Neural cell (in vitro differentiated cells): ENCODE results near the gene TMEM54. TPM values are rescaled to one million over a fixed set of nuclear protein-coding genes. Genes with fewer than 3 reads are reported as not detected.

Source experiments
- H2AFZ ChIP-seq: fragments of 200-600, 300-800 bp; sonication (generic), shearing (Covaris generic); 2 replicates; pipeline ENCODE4 v1.6.0; 2014; ENCODE audit warnings: low read depth, mild to moderate bottlenecking, antibody characterized with exemption, low read length, moderate library complexity
- H3F3A ChIP-seq: fragments of 200-600 bp; shearing (Covaris generic); 2 replicates; pipeline ENCODE4 v1.6.1; 2016; ENCODE audit warnings: mild to moderate bottlenecking, moderate library complexity, mixed read lengths, antibody characterized with exemption, low read length; ENCODE audit not compliant: insufficient read depth, poor library complexity, severe bottlenecking
- H3K27ac ChIP-seq: fragments of 200-600, 300-800 bp; sonication (generic), shearing (Covaris generic); 2 replicates; pipeline ENCODE4 v1.5.1; 2014; ENCODE audit warnings: mild to moderate bottlenecking, low read length, moderate library complexity
- H3K27me3 ChIP-seq: fragments of 300-800, 200-600 bp; sonication (generic), shearing (Covaris generic); 2 replicates; pipeline ENCODE4 v1.6.0; 2014; ENCODE audit warnings: mild to moderate bottlenecking, low read depth, low read length, moderate library complexity; ENCODE audit not compliant: insufficient read depth
- H3K36me3 ChIP-seq: fragments of 300-800, 200-600 bp; sonication (generic), shearing (Covaris generic); 2 replicates; pipeline ENCODE4 v1.5.1; 2014; ENCODE audit warnings: mild to moderate bottlenecking, antibody characterized with exemption, low read length, moderate library complexity; ENCODE audit not compliant: insufficient read depth
- H3K4me2 ChIP-seq: fragments of 300-800, 200-600 bp; sonication (generic), shearing (Covaris generic); 2 replicates; pipeline ENCODE4 v1.6.0; 2014; ENCODE audit warnings: mild to moderate bottlenecking, low read length
- H3K4me3 ChIP-seq: fragments of 300-800, 200-600 bp; sonication (generic), shearing (Covaris generic); 2 replicates; pipeline ENCODE4 v1.5.1; 2014; ENCODE audit warnings: mild to moderate bottlenecking, low read length, moderate library complexity
- H3K79me2 ChIP-seq: fragments of 200-600 bp; shearing (Covaris generic); replicated peaks from 2 replicates; pipeline ENCODE4 v1.6.0; 2014; ENCODE audit warnings: mild to moderate bottlenecking, low read length, moderate library complexity; ENCODE audit not compliant: insufficient read depth
- H3K9ac ChIP-seq: fragments of 300-800, 200-600 bp; sonication (generic), shearing (Covaris generic); 2 replicates; pipeline ENCODE4 v1.6.1; 2016; ENCODE audit warnings: mild to moderate bottlenecking, low read length, mixed read lengths
- H3K9me2 ChIP-seq: fragments of 200-600 bp; shearing (Covaris generic); 2 replicates; pipeline ENCODE4 v1.6.1; 2016; ENCODE audit warnings: mild to moderate bottlenecking, low read length, mixed read lengths; ENCODE audit not compliant: insufficient read depth
- H3K9me3 ChIP-seq: fragments of 200-600, 300-800 bp; sonication (generic), shearing (Covaris generic); 2 replicates; pipeline ENCODE4 v1.6.1; 2016; ENCODE audit warnings: mild to moderate bottlenecking, mixed run types, low read length, moderate library complexity, mixed read lengths
- H4K20me1 ChIP-seq: fragments of 200-600 bp; shearing (Covaris generic); 2 replicates; pipeline ENCODE4 v1.6.1; 2016; ENCODE audit warnings: mild to moderate bottlenecking, mixed run types; ENCODE audit not compliant: insufficient read depth
- CTCF ChIP-seq: fragments of 450-650 bp; IDR thresholded peaks from 2 replicates; pipeline ENCODE4 v1.5.1; 2014; ENCODE audit warnings: antibody characterized with exemption, mild to moderate bottlenecking, moderate library complexity; ENCODE audit not compliant: poor library complexity, severe bottlenecking
- EP300 ChIP-seq: fragments of 450-650 bp; conservative IDR thresholded peaks from 2 replicates; pipeline ENCODE4 v1.6.1; 2014; ENCODE audit warnings: antibody characterized with exemption, mild to moderate bottlenecking, moderate library complexity; ENCODE audit not compliant: poor library complexity, severe bottlenecking
- EZH2 ChIP-seq: fragments of 200-600, 300-800 bp; shearing (Covaris generic), sonication (generic); IDR thresholded peaks from 2 replicates; pipeline ENCODE4 v1.6.1; 2014; ENCODE audit warnings: antibody characterized with exemption, low read length, borderline replicate concordance, mild to moderate bottlenecking; ENCODE audit not compliant: insufficient read depth, poor library complexity, severe bottlenecking
- MXI1 ChIP-seq: fragments of 450-650 bp; conservative IDR thresholded peaks from 2 replicates; pipeline ENCODE4 v1.6.1; 2014; ENCODE audit warnings: antibody characterized with exemption, mild to moderate bottlenecking; ENCODE audit not compliant: poor library complexity, severe bottlenecking
- POLR2AphosphoS5 ChIP-seq: IDR thresholded peaks from 2 replicates; pipeline ENCODE4 v1.6.1; 2012
- RAD21 ChIP-seq: fragments of 450-650 bp; conservative IDR thresholded peaks from 2 replicates; pipeline ENCODE4 v1.6.1; 2014; ENCODE audit warnings: antibody characterized with exemption, mild to moderate bottlenecking, moderate library complexity
- REST ChIP-seq: IDR thresholded peaks from 2 replicates; pipeline ENCODE4 v1.6.1; 2012; ENCODE audit warnings: borderline replicate concordance
- SMC3 ChIP-seq: fragments of 450-650 bp; conservative IDR thresholded peaks from 2 replicates; pipeline ENCODE4 v1.6.1; 2014; ENCODE audit warnings: antibody characterized with exemption, mild to moderate bottlenecking, moderate library complexity; ENCODE audit not compliant: poor library complexity
- TAF1 ChIP-seq: IDR thresholded peaks from 2 replicates; pipeline ENCODE4 v1.6.1; 2012; ENCODE audit warnings: low read depth
- polyA plus RNA-seq: library from polyadenylated mRNA; depleted of rRNA; stranded (reverse); fragments of >200 nt; gene quantifications from 2 replicates; pipeline ENCODE4 v1.2.3, GENCODE V29; 2014

Gene TMEM54
- polyA plus RNA-seq, 1 donor from 2014 or later = not detected

GRCh38 chr1:32944180-32944579, 43.0 kb upstream of the TMEM54 start:
- Histone ChIP-seq H3K27ac (no peak overlapping the region), H4K20me1 (no peaks in the 10 kb centered on the region), H3K9me3 (no peaks in the 10 kb centered on the region), H3K9ac (no peak overlapping the region), H3K9me2 (no peaks in the 10 kb centered on the region), H3K4me2 (no peak overlapping the region), H3K36me3 (peaks cover 4% of the 10 kb centered on the region), H3K79me2 (no peaks in the 10 kb centered on the region), H3K4me3 (no peak overlapping the region), H2AFZ (no peak overlapping the region), H3F3A (no peaks in the 10 kb centered on the region), H3K27me3 (no peaks in the 10 kb centered on the region)
- no peak for TF ChIP-seq SMC3
- no peak for TF ChIP-seq EP300
- no peak for TF ChIP-seq MXI1
- TF ChIP-seq REST = no peak
- TF ChIP-seq EZH2 = no peak
- no peak for TF ChIP-seq TAF1
- TF ChIP-seq RAD21 = no peak
- TF ChIP-seq POLR2AphosphoS5 = no peak
- TF ChIP-seq CTCF = no peak

GRCh38 chr1:32939655-32940371, 38.6 kb upstream of the TMEM54 start:
- no peak overlapping the region for H3K4me3 ChIP-seq
- peaks cover 4% of the 10 kb centered on the region for H3K36me3 ChIP-seq
- no peaks in the 10 kb centered on the region for H3K9me2 ChIP-seq
- no peak overlapping the region for H2AFZ ChIP-seq
- H3K79me2 ChIP-seq = no peaks in the 10 kb centered on the region
- TF ChIP-seq RAD21 (no peak), CTCF (no peak), POLR2AphosphoS5 (no peak), MXI1 (no peak), EZH2 (no peak)
- no peaks in the 10 kb centered on the region for H3K27me3 ChIP-seq
- no peak overlapping the region for H3K27ac ChIP-seq
- H3F3A ChIP-seq = no peaks in the 10 kb centered on the region
- H3K9ac ChIP-seq = no peak overlapping the region
- H3K4me2 ChIP-seq = no peak overlapping the region
- no peaks in the 10 kb centered on the region for H3K9me3 ChIP-seq
- H4K20me1 ChIP-seq = no peaks in the 10 kb centered on the region
